Measurements from ENCODE around the gene FSHR.

The FSHR gene

DNA sequence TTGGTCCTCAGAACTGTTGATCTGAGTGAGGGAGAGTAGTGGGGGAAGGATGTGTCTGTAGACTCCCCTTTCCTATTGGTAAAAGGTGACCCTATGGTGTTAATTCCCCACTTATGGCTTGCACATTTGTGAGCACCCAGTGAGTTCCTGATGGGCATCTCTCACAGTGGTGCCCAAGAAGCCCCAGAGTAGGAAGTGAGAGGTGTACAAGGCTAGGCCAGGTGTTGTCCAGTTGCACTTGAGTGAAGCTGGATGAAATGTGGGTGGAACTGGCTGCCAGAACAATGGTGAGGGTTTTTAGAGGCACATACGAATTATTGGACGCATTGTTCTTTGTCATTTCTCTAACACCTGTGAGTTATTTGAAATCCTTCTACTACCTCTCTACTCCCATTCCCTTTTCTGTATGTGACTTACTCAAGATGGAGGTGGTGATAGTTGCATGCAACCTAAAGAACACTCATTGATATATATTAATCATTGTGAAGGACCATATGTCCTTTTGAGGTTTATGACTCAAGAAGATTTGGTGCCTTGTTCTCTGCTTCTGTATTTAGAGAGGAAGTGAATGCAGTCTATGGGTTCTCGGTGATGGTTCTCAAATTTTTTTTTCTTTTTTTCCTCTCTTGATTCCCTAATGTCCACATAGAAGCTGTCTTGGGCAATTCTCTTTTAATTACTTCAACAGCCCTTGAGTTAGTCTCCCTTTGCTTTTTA is 162.7 kb downstream of the FSHR start:
- Histone ChIP-seq H3K9me3 (ENCODE audit: control insufficient read depth, low read length) (no peaks in the 10 kb centered on the region), H3K9ac (no peak overlapping the region), H3K27ac (no peak overlapping the region), H3K36me3 (ENCODE audit: control insufficient read depth, insufficient read depth, low read length) (no peaks in the 10 kb centered on the region), H3K4me1 (no peaks in the 10 kb centered on the region), H3K79me2 (no peaks in the 10 kb centered on the region), H2AFZ (no peak overlapping the region), H3K27me3 (ENCODE audit: control insufficient read depth, insufficient read depth, low read length) (no peaks in the 10 kb centered on the region), H3K4me3 (ENCODE audit: low read depth, low read length) (no peak overlapping the region), H3K4me2 (ENCODE audit: low read length) (no peak overlapping the region)
- no peak for TF ChIP-seq CTCF (IDR thresholded peaks at IDR 0.05)

DNA sequence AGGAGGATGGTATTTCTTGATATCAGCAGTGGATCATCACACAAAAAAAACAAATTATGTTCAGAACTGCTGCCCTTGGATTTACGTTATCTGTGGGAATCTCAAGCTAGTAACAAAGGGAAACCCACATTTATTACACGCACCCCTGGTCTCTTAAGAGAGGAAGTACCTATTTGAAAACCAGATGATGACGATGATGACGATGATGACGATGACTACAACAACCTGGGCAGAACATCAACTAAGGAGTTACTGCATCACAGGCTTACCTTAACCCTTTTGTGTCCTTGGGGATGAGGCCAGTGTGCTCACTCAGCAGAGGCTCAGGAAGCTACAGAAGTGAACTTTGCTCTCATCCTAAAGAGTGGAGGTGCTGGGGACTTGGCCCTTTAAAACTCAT is 169.4 kb downstream of the FSHR start:
- TF ChIP-seq CTCF (IDR thresholded peaks at IDR 0.05): no peak
- Histone ChIP-seq H3K9me3 (ENCODE audit: control insufficient read depth, low read length) (no peaks in the 10 kb centered on the region), H3K4me2 (ENCODE audit: low read length) (no peak overlapping the region), H3K4me3 (ENCODE audit: low read depth, low read length) (no peak overlapping the region), H3K27me3 (ENCODE audit: control insufficient read depth, insufficient read depth, low read length) (no peaks in the 10 kb centered on the region), H3K27ac (no peak overlapping the region), H3K79me2 (no peaks in the 10 kb centered on the region), H3K36me3 (ENCODE audit: control insufficient read depth, insufficient read depth, low read length) (no peaks in the 10 kb centered on the region), H2AFZ (no peak overlapping the region), H3K4me1 (peaks cover 8% of the 10 kb centered on the region), H3K9ac (no peak overlapping the region)

DNA sequence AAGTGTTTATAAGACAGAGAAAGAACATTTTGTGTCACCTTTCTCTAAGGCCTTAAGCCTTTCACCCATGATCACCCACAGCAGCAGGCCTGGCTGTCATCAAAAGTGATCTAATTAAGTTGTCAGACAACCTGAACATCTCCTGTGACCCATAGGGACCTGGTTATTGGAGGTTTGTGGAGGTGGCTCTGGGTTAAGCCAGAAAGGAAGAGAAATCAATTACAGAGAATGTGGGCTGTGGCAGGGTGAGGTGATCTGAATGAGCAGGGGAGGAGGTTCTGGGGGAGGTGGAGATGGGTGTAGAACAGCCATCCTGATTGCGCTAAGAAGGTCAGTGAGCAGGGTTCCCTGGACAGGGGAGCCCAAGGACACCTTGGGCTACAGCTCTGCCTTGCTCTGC is 170.8 kb downstream of the FSHR start:
- H3K4me2 ChIP-seq (ENCODE audit: low read length): no peak overlapping the region
- H3K79me2 ChIP-seq: no peaks in the 10 kb centered on the region
- TF ChIP-seq CTCF (IDR thresholded peaks at IDR 0.05): no peak

GRCh38 chr2:48982887-48983435 is 171.4 kb downstream of the FSHR start:
- no peak overlapping the region for H2AFZ ChIP-seq
- H3K9me3 ChIP-seq (ENCODE audit: control insufficient read depth, low read length): no peaks in the 10 kb centered on the region
- no peaks in the 10 kb centered on the region for H3K36me3 ChIP-seq (ENCODE audit: control insufficient read depth, insufficient read depth, low read length)
- TF ChIP-seq CTCF (IDR thresholded peaks at IDR 0.05): no peak
- no peak overlapping the region for H3K27ac ChIP-seq
- H3K79me2 ChIP-seq: no peaks in the 10 kb centered on the region
- H3K4me1 ChIP-seq: peaks cover 8% of the 10 kb centered on the region
- H3K4me2 ChIP-seq (ENCODE audit: low read length): no peak overlapping the region
- H3K27me3 ChIP-seq (ENCODE audit: control insufficient read depth, insufficient read depth, low read length): no peaks in the 10 kb centered on the region
- H3K9ac ChIP-seq: no peak overlapping the region
- no peak overlapping the region for H3K4me3 ChIP-seq (ENCODE audit: low read depth, low read length)

More for the DNA sequence above, 170.8 kb downstream of the FSHR start:
- Histone ChIP-seq H3K4me3 (ENCODE audit: low read depth, low read length) (no peak overlapping the region), H3K9ac (no peak overlapping the region), H2AFZ (peak overlapping the region; percentile 60), H3K4me1 (peaks cover 8% of the 10 kb centered on the region), H3K27ac (no peak overlapping the region), H3K9me3 (ENCODE audit: control insufficient read depth, low read length) (no peaks in the 10 kb centered on the region), H3K36me3 (ENCODE audit: control insufficient read depth, insufficient read depth, low read length) (no peaks in the 10 kb centered on the region), H3K27me3 (ENCODE audit: control insufficient read depth, insufficient read depth, low read length) (no peaks in the 10 kb centered on the region)

DNA sequence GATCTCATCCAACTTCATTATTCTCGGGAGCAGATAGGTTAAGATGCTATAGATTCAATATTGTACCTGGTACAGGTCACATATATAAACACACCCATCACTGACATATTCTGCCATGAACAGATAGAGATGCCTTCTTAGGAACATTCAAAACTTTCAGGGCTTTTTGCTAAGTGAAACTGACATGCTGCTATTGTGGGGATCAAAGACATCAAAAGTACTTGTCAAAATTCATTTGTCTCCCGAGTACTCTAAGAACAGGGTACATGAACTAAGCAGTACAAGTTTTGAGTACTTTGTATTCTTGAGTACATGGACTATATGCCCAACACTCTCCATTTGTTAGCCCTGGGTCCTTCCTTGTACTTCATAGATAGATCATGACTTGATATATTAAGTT is 173.5 kb downstream of the FSHR start:
- Histone ChIP-seq H3K4me3 (ENCODE audit: low read depth, low read length) (no peak overlapping the region), H3K27me3 (ENCODE audit: control insufficient read depth, insufficient read depth, low read length) (no peaks in the 10 kb centered on the region), H3K27ac (no peak overlapping the region), H3K79me2 (no peaks in the 10 kb centered on the region), H2AFZ (no peak overlapping the region), H3K36me3 (ENCODE audit: control insufficient read depth, insufficient read depth, low read length) (no peaks in the 10 kb centered on the region), H3K4me1 (peaks cover 8% of the 10 kb centered on the region), H3K4me2 (ENCODE audit: low read length) (no peak overlapping the region), H3K9me3 (ENCODE audit: control insufficient read depth, low read length) (no peaks in the 10 kb centered on the region), H3K9ac (no peak overlapping the region)
- no peak for TF ChIP-seq CTCF (IDR thresholded peaks at IDR 0.05)
